HG03095 (cell line): ENCODE results near the gene CDK19.
"Not testable (repeated sequence)": the region's sequence is repeated elsewhere in the genome, so short reads cannot be mapped to it uniquely, and the experiment has no call there.

Experiments used
- ATAC-seq: cut with Tn5 transposase; IDR thresholded peaks from one replicate; pipeline ENCODE4 v1.9.1; 2021; ENCODE audit warnings: moderate library complexity; ENCODE audit not compliant: unreplicated experiment

Gene CDK19

GRCh38 chr6:110595112-110595511, 220.2 kb downstream of the CDK19 start:
- no peak for ATAC-seq

GRCh38 chr6:110593637-110594036, 221.6 kb downstream of the CDK19 start:
- no peak for ATAC-seq

- no peak for ATAC-seq
Observed at GRCh38 chr6:110592765-110593164, 222.5 kb downstream of the CDK19 start.

GRCh38 chr6:110590821-110591351, 224.4 kb downstream of the CDK19 start:
- ATAC-seq = no peak

- ATAC-seq = peak; percentile 97
Observed at GRCh38 chr6:110589865-110590513, 225.3 kb downstream of the CDK19 start.

GRCh38 chr6:110587328-110587727, 227.9 kb downstream of the CDK19 start:
- no peak for ATAC-seq

- no peak for ATAC-seq
Observed at GRCh38 chr6:110581679-110582078, 233.6 kb downstream of the CDK19 start.

GRCh38 chr6:110577596-110578167, 237.6 kb downstream of the CDK19 start:
- not testable (repeated sequence) for ATAC-seq

- no peak for ATAC-seq
Observed at GRCh38 chr6:110575925-110576463, 239.3 kb downstream of the CDK19 start.

GRCh38 chr6:110574817-110575216, 240.5 kb downstream of the CDK19 start:
- no peak for ATAC-seq

- no peak for ATAC-seq
Observed at GRCh38 chr6:110573537-110573936, 241.7 kb downstream of the CDK19 start.

- no peak for ATAC-seq
Observed at GRCh38 chr6:110573136-110573535, 242.1 kb downstream of the CDK19 start.

GRCh38 chr6:110567957-110568696, 247.1 kb downstream of the CDK19 start:
- peak; percentile 69 for ATAC-seq

GRCh38 chr6:110566346-110567125, 248.7 kb downstream of the CDK19 start:
- no peak for ATAC-seq

GRCh38 chr6:110564703-110565421, 250.4 kb downstream of the CDK19 start:
- no peak for ATAC-seq

- ATAC-seq = no peak
Observed at GRCh38 chr6:110563711-110564110, 251.6 kb downstream of the CDK19 start.

GRCh38 chr6:110562316-110562915, 252.9 kb downstream of the CDK19 start:
- no peak for ATAC-seq

GRCh38 chr6:110561696-110562095, 253.6 kb downstream of the CDK19 start:
- ATAC-seq = no peak

GRCh38 chr6:110561008-110561396, 254.3 kb downstream of the CDK19 start:
- no peak for ATAC-seq
